GM19025 (cell line): ENCODE measurements around the gene CLIC1.

Experiments used
- ATAC-seq: cut with Tn5 transposase; IDR thresholded peaks from one replicate; pipeline ENCODE4 v1.9.1; 2021; ENCODE audit warnings: mild to moderate bottlenecking, low read depth, moderate library complexity; ENCODE audit not compliant: unreplicated experiment

CLIC1 gene

DNA sequence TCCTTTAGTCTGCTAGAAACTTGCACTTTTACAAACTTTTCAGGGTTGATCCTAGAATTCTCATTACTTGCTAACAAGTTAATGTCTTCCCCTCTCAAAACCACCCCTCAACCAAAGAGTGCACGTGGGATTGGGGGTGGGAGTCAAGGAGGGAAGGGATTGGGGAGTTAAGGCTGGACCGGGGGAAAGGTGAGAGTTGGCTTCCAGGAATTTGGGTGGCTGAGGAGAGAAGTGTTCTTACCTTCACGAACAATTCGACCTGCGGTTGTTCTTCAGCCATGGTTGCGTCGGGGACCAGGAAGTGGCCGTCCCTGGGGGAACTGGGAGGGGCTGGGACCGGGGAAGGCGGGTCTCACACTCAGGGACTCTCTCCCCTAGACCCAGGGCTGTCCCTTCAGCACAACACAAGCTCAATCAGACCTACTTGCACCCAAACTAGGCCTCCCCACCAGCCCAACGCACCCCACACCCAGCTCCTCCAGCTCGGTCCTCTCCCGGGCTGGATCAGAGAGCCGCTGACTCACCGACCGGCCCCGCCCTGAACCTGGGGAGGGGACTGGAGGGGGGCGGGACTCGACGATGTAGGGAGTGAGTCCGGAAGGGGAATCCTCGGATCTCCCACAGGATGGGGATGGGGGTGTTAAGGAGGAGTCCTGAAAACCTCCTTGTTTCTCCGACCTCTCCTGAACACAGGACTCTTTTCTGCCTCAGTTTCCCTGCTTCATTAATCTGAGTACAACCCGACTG is at the start of gene CLIC1:
Gene CLIC1, minus strand, starts transcription at position 510 of the 747 bp plus-strand sequence. Its CDS starts 230 bp downstream, at position 280.
- ATAC-seq, result no peak

DNA sequence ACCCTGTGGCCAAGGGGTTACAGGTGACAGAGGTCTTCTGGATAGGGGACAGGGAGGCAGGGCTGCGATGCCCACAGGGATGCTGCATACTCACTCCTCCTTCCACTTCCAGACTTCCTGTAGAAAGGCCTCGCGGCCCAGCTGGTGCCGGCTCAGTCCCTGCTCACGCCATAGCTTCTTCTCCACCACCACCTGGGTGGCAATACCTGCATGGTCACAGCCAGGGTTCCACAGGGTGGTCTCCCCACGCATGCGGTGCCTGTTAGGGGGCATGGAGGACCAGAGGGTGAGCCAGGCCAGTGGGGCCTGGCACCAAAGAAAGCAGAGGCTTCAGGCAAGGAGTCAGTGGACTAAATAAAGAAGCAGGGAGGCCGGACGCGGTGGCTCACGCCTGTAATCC is 49.1 kb upstream of the CLIC1 start:
- no peak for ATAC-seq

DNA sequence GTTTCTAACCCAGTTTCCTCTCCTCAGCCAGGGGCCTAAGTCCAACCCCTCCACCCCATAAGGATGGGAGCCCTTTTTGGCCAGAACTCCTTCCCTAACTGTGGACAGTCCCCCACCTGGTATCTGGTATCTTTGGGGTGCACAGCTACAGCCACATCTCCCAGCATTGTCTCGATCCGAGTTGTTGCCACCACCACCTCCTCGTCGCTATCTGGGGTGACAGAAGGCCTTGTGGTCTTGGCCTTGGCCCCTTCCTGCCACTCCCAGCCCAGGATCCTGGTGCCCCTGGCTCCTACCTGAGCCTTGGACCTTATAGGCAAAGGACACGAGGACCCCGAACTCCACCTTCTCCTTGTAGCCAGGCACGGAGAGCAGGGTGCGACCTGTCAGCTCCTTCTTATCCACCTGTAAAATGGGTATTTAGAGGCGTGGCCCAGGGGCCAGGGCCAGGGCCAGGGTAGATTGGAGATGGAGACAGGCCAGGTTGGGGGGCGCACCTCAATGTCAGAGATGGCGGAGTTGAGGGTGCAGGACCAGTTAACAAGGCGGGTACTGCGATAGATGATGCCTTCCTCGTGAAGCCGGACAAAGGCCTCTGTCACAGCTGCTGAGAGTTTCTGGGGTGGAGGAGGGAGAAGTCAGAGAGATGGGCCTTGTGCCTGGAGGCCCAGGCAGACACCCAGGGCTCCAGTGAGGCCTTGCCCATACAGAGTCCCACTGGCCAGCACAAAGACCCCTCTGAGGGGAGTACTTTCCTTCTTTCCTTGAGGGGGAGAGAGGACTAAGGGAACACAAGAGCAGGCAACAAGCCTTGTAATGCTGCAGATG is 48.0 kb upstream of the CLIC1 start:
- ATAC-seq, result no peak

DNA sequence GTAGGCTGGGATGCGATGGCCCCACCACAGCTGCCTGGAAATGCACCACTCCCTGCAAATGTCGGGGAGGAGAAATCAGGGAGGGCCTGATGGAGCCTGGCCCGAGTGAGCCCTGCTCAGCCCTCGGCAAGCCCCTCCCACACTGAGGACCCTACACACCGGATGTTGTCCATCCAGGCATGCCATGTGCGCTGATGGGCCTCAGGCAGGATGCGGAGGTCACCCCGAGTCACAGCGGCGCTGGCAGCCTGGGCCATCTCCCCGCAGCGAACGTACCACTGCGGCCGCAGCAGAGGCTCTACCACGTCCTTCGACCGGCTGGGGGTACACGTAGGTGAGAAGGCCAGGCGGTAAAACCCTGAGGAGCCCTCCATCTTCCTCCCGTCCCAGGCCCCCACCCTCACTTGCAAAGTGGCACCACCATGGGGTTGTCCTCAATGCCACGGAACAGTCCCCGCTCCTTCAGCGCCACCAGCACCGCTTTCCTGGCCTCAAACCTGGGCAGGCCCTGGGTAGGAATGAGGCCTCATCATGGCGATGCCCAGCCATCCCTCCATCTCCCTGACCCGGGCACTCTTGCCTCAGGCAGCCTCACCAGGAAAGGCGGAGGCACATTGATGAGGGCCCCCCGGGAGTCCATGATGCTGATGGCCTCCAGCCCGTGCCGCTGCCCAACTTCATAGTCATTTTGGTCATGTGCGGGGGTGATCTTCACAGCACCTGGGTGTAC is 46.0 kb upstream of the CLIC1 start:
- no peak for ATAC-seq

- no peak for ATAC-seq
Measured at GRCh38 chr6:31781244-31782125, 45.2 kb upstream of the CLIC1 start.

DNA sequence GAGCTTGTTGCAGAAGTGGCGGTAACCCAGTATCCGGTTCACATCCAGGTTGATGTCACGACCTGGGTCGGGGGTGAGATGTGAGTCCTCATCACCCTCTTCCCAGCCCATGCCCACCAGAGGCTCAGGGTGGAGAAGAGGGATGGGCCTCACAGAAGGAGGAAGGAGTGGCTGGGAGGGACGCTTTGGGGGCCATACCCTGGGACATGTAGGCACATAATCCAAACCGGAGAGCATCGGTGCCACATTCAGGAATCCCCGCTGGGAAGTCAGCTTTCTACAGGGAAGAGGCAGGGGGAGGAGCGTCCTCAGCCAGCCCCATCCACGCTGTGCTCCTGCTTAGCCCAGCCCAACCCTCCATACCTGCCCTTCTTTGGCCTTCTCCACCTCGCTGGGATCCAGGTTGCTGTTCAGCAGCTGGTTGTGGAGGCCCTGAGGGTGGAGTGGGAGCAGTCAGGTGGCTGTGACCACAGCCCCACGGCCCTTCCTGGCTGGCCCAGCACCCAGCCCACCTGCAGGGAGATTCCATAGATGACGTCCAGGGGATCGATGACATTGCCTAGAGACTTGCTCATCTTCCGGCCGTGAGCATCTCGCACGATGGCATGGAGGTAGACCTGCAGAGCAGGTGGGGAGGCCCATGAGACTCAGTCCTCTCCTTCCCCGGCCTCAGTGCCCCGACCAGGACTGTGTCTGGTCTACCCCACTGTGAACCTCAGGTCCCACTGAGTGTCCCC is 44.3 kb upstream of the CLIC1 start:
- no peak for ATAC-seq

DNA sequence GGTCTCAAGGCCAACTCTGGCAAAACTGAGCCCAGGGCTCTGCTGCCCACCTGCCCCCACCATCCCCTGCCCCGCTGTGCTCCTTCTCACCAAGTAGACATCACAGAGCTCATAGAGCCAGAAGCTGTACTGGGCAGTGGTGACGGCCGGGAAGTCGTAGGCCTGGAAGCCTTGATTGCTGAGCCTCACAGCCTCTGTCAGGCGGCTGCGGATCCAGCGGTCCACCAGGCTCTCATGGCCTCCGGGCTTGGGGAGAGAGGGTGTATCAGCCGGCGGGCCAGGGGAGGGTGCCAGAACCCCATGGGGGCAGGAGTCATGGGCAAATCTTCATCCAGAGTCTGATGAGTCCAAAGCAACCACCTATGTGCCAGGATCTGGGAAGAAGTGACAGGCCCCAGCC is 43.6 kb upstream of the CLIC1 start:
- no peak for ATAC-seq

DNA sequence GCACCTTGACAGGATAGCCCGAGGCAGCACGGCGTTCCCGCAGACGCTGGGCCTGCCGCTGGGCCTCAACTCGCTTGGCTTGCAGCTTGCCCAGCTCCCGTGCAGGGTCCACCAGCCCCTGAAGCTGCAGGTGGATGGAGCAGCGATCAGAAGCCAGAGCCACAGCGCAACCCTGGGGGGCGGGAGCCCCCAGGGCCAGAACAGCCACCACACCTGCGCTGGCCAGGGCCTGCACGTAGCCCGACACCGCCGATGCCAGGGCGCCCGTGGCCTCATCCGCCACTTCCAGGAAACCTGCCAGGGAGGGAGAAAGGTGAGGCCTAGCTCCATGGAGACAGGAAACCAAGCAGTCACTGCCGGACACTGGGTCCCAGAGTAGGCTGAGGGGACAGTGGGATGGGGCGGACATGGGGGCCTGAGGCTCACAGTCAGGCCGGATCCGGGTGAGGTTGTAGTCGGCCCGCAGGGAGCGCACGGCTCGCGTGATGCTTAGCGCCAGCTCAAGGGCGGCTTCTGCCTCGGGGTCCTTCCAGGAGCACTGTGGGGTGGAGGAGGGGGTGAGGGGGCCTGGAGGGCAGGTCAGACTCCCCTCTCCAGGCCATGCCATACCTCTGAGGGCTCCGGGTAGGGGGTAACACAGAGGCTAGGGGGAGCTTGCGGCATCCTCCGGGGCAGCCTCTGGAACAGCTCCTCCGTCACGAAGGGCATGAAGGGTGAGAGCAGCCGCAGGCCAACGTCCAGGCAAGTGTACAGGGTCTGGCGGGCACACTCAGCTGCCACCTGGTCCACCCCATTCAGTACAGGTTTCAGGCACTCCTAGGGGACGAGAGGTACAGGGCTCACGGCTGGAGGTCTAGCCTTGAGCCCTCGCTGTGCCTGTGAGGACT is 42.9 kb upstream of the CLIC1 start:
- no peak for ATAC-seq

- ATAC-seq, result no peak
Measured at GRCh38 chr6:31778193-31778592, 41.9 kb upstream of the CLIC1 start.

DNA sequence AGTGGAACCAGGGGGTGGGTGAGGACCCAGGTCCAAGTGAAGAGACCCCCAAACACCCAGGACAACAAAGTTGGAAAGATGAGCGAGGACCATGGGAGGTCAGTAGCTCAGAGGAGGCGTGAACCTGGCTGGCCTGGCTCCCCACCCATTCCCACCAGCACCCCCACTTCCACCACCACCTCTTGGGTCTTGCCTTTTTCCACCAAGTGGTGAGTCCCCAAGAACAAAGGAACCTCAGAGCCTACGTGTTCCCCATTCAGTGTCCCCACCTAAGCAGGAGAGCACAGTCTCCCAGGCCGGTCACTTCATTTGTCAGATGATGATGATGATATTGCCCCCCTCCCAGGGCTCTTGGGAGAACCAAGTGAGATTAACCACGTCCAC is 41.3 kb upstream of the CLIC1 start:
- no peak for ATAC-seq

- ATAC-seq, result no peak
Measured at GRCh38 chr6:31776989-31777666, 40.8 kb upstream of the CLIC1 start, which contains the start of gene VWA7. Gene VWA7, minus strand, starts transcription at chr6:31777328. Its CDS starts 549 bp downstream, at chr6:31776779.

GRCh38 chr6:31776485-31776988 is 40.2 kb upstream of the CLIC1 start:
- ATAC-seq, result no peak

DNA sequence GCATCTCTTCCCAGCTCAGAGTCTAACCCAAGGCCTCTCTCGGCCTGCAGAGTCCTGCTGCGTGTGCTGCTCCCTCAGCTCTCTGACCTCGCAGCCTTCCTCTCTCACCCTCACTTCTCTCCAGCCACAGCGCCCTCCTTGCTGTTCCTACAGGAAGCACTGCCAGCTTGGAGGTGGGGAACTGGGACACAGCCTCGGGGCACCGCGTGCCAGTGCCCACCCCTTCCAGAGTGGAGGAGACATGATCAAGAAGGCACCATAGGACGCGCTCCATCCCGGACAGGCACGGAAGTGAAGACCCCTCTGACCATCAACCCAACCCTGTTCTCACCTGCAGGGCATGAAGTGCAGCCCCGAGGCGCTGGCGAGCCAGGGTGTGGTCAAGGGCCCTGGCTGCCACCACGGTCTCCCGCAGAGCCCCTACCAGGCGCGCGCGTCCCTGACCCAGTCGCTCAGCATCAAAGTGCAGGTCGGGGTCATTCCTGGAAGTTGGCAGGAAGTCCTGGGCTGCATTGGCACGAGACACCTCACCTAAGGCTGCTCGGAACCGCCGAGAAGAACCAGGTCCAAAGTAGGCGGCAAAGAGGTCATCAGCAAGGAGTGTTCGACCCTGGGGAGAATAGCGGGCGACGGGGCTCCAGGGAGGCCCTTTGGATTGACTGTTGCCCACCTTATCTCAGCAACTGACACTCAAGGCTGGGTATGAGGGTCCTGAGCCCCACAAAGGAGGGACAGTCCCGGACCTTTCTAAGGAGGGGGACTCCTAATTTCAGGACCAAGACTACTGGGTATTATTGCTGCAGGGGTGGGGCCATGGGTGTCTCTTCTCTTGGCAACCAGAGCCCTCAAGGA is 39.5 kb upstream of the CLIC1 start:
- ATAC-seq, result no peak

DNA sequence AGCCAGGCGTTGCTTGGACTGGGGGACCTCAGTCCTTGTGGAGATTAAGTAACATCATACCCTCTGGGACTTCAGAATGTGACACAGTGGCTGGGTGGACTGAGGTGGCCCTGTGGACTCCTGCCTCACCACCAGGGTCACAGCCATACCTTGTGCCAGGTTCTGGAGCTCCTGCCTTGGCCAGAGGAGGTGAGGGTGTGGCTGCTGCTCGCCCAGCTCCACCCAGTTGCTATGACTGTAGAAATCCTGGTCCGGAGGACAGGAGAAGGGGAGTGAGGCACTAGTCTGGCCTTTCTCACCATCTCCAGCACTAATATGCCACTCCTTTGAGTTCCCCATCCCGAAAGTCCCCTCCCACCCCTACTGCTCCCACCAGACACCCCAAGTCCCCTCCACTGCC is 38.9 kb upstream of the CLIC1 start:
- ATAC-seq, result no peak

DNA sequence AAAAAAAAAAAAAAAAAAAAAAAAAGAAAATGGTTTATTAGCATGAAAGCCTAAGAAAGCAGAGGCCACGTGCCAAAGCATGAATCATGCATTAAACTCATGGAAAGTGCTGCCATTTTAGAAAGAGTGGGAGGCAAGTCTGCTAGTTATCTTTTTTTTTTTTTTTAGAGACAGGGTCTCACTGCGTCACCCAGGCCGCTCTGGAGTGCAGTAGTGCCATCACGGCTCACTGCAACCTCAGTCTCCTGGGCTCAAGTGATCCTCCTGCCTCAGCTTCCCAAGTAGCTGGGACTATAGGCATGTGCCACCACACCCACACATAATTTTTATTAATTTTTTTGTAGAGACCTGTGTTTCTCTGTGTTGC is 35.6 kb upstream of the CLIC1 start:
- no peak for ATAC-seq

- no peak for ATAC-seq
Measured at GRCh38 chr6:31770860-31771259, 34.5 kb upstream of the CLIC1 start.
